PFSK-1 (cell line): Measurements from ENCODE around the gene PLXDC2.

Experiments
- FOXP2 ChIP-seq: optimal IDR thresholded peaks from 2 replicates; pipeline ENCODE3; 2011; ENCODE audit warnings: borderline replicate concordance, control low read depth, inconsistent platforms; ENCODE audit not compliant: insufficient read depth; ENCODE audit errors: extremely low read length, extremely low read depth
- POLR2AphosphoS5 ChIP-seq: IDR thresholded peaks from 2 replicates; pipeline ENCODE4 v1.6.1; 2012; ENCODE audit warnings: low read depth, mild to moderate bottlenecking, control low read depth, low read length, moderate library complexity
- SIN3A ChIP-seq: IDR thresholded peaks from 2 replicates; pipeline ENCODE4 v1.6.1; 2012; ENCODE audit warnings: mild to moderate bottlenecking, low read length, moderate library complexity, borderline replicate concordance; ENCODE audit not compliant: insufficient read depth
- TAF1 ChIP-seq: IDR thresholded peaks from 2 replicates; pipeline ENCODE4 v1.6.1; 2012; ENCODE audit warnings: low read length, control low read depth, borderline replicate concordance; ENCODE audit not compliant: insufficient read depth
- TF ChIP-seq, protein P1 (sequence below), 2 experiments: IDR thresholded peaks; 2 replicates each; pipeline versions ENCODE4 v1.6.1 to v1.8.0; 2011 to 2012; ENCODE audit warnings: low read depth in 2 of 2, low read length in 2 of 2, control low read depth in 1 of 2, inconsistent platforms in 1 of 2, mild to moderate bottlenecking in 1 of 2, moderate library complexity in 1 of 2; ENCODE audit not compliant: insufficient read depth in 1 of 2

DNA sequence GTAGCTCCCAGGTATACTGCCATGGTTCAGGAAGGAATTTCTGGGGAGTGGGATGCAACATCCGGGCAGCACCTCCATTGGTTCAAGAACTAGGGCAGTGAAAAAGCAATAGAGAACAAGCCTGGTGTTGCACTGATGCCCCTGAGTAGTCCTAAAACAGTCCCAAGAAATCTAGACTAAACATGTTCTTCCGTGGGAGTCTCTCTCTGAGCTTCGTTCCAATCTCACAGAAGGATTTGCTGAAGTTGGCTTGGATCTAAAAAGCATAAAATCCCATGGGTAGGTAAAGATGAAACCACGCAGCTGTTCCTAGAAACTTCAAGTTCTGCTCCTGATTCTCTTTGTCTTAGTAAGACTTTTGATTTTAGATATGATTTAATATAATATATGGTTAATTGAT lies 154.5 kb downstream of the PLXDC2 start:
- TF ChIP-seq TAF1: no peak
- TF ChIP-seq, protein P1, sequence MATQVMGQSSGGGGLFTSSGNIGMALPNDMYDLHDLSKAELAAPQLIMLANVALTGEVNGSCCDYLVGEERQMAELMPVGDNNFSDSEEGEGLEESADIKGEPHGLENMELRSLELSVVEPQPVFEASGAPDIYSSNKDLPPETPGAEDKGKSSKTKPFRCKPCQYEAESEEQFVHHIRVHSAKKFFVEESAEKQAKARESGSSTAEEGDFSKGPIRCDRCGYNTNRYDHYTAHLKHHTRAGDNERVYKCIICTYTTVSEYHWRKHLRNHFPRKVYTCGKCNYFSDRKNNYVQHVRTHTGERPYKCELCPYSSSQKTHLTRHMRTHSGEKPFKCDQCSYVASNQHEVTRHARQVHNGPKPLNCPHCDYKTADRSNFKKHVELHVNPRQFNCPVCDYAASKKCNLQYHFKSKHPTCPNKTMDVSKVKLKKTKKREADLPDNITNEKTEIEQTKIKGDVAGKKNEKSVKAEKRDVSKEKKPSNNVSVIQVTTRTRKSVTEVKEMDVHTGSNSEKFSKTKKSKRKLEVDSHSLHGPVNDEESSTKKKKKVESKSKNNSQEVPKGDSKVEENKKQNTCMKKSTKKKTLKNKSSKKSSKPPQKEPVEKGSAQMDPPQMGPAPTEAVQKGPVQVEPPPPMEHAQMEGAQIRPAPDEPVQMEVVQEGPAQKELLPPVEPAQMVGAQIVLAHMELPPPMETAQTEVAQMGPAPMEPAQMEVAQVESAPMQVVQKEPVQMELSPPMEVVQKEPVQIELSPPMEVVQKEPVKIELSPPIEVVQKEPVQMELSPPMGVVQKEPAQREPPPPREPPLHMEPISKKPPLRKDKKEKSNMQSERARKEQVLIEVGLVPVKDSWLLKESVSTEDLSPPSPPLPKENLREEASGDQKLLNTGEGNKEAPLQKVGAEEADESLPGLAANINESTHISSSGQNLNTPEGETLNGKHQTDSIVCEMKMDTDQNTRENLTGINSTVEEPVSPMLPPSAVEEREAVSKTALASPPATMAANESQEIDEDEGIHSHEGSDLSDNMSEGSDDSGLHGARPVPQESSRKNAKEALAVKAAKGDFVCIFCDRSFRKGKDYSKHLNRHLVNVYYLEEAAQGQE (IDR thresholded peaks at IDR 0.05; ENCODE audit: insufficient read depth in 1 of 2, low read depth in 2 of 2, low read length in 2 of 2): no peak
- TF ChIP-seq POLR2AphosphoS5: no peak
- no peak for TF ChIP-seq SIN3A
- no peak for TF ChIP-seq FOXP2
